Left lung (tissue), 10 donors: Measurements from ENCODE around the gene GET4. TPM values are rescaled to one million over a fixed set of nuclear protein-coding genes. Genes with fewer than 3 reads are reported as not detected.
"Not testable (repeated sequence)": the region's sequence is repeated elsewhere in the genome, so short reads cannot be mapped to it uniquely, and the experiment has no call there.

Source experiments
- ATAC-seq: fragments of 200-7000 bp; cut with Tn5 transposase; one replicate; pipeline ENCODE4 v1.9.1; 2020; ENCODE audit warnings: moderate library complexity
- DNase-seq, 4 donors: peaks; one replicate each; pipeline ENCODE4 v3.0.0-alpha.2; 2013 to 2020
- H3K27ac ChIP-seq, 2 donors: fragments of 200-600 bp; sonication (generic) in 1 of 2; one replicate each; pipeline versions ENCODE4 v1.5.0 to v1.8.0; 2020 to 2021
- H3K27me3 ChIP-seq, 2 donors: fragments of 200-600 bp; sonication (generic) in 1 of 2; one replicate each; pipeline versions ENCODE4 v1.5.0 to v1.8.0; 2020 to 2021
- H3K36me3 ChIP-seq, 2 donors: fragments of 200-600 bp; sonication (generic) in 1 of 2; one replicate each; pipeline versions ENCODE4 v1.5.0 to v1.8.0; 2020 to 2021
- H3K4me1 ChIP-seq, 2 donors: fragments of 200-600 bp; one replicate each; pipeline ENCODE4 v1.8.0; 2021
- H3K4me3 ChIP-seq, 2 donors: fragments of 200-600 bp; sonication (generic) in 1 of 2; one replicate each; pipeline versions ENCODE4 v1.5.0 to v1.8.0; 2020 to 2021; ENCODE audit warnings: mild to moderate bottlenecking in 1 of 2
- H3K9me3 ChIP-seq, 2 donors: fragments of 200-600 bp; sonication (generic) in 1 of 2; one replicate each; pipeline versions ENCODE4 v1.5.0 to v1.8.0; 2020 to 2021
- CTCF ChIP-seq, 2 donors: fragments of 200-600 bp; sonication (generic) in 1 of 2; IDR thresholded peaks; one replicate each; pipeline versions ENCODE4 v1.5.0 to v1.8.0; 2021; ENCODE audit warnings: antibody characterized with exemption in 2 of 2
- intact Hi-C, 2 donors: fragments of 100-400 bp; cut with DNase I; formaldehyde crosslinking; loops; one replicate each; pipeline versions ENCODE4 v1.11.2 to v1.14.2; 2022
- polyA plus RNA-seq, 6 donors: library from polyadenylated mRNA; unstranded; fragments of 120-200 nt; gene quantifications; one replicate each; pipeline ENCODE4 v1.2.1, GENCODE V29; 2013; ENCODE audit not compliant: insufficient read length in 6 of 6
- total RNA-seq, 2 donors: library from RNA; stranded (reverse); fragmentation: NEBNext Ultra II Directional; extraction: Animal tissue kit (Norgen Biotek cat#: 25700); gene quantifications; one replicate each; pipeline ENCODE4 v1.2.1, GENCODE V29; 2021
- donor health status: DM: no; HTN: yes; CAD: no.
- donor health status: DM: no; HTN: no; CAD: no.

Gene GET4
- total and polyA plus RNA-seq, 8 donors = 25.0 to 39.0 (median 31.1) TPM

- Histone ChIP-seq H3K36me3 (peaks cover 0 to 5% of the 10 kb centered on the region in 2 donors), H3K4me1 (peaks cover 0 to 43% of the 10 kb centered on the region in 2 donors), H3K27me3 (peaks cover 0 to 9% of the 10 kb centered on the region in 2 donors), H3K27ac (no peak overlapping the region), H3K9me3 (no peaks in the 10 kb centered on the region), H3K4me3 (no peak overlapping the region)
- intact Hi-C loops = no loop called here
- no peak for ATAC-seq
- no peak for TF ChIP-seq CTCF (IDR thresholded peaks at IDR 0.05)
- DNase-seq = peak in 1 of 4 donors; percentile 58
Observed at GRCh38 chr7:921071-921461, 44.7 kb downstream of the GET4 start.

GRCh38 chr7:921581-922333 lies 45.4 kb downstream of the GET4 start:
- no peak overlapping the region for H3K27ac ChIP-seq
- peaks cover 0 to 9% of the 10 kb centered on the region in 2 donors for H3K27me3 ChIP-seq
- no peaks in the 10 kb centered on the region for H3K9me3 ChIP-seq
- no peak overlapping the region for H3K4me3 ChIP-seq
- ATAC-seq (no peak), DNase-seq (peak in 2 of 4 donors; percentile 30 to 64)
- TF ChIP-seq CTCF (IDR thresholded peaks at IDR 0.05) = no peak
- H3K36me3 ChIP-seq = peaks cover 0 to 5% of the 10 kb centered on the region in 2 donors
- peaks cover 0 to 39% of the 10 kb centered on the region in 2 donors for H3K4me1 ChIP-seq
- intact Hi-C loops = no loop called here

GRCh38 chr7:922334-923107 lies 46.2 kb downstream of the GET4 start:
- Histone ChIP-seq H3K27ac (peak overlapping the region in 1 of 2 donors; percentile 84), H3K27me3 (peaks cover 0 to 9% of the 10 kb centered on the region in 2 donors), H3K9me3 (no peaks in the 10 kb centered on the region), H3K36me3 (peaks cover 0 to 5% of the 10 kb centered on the region in 2 donors), H3K4me3 (no peak overlapping the region), H3K4me1 (peaks cover 0 to 44% of the 10 kb centered on the region in 2 donors)
- DNase-seq (peak in 2 of 4 donors; percentile 28 to 66), ATAC-seq (no peak)
- TF ChIP-seq CTCF (IDR thresholded peaks at IDR 0.05) = no peak
- intact Hi-C loops = no loop called here

- ATAC-seq = peak; percentile 77
- TF ChIP-seq CTCF (IDR thresholded peaks at IDR 0.05) = no peak
- DNase-seq = peak in 3 of 4 donors; percentile 55 to 89 (median 86)
- Histone ChIP-seq H3K9me3 (no peaks in the 10 kb centered on the region), H3K27me3 (peaks cover 0 to 9% of the 10 kb centered on the region in 2 donors), H3K4me1 (peaks cover 0 to 52% of the 10 kb centered on the region in 2 donors), H3K27ac (peak overlapping the region; percentile 53 to 84), H3K36me3 (peaks cover 0 to 5% of the 10 kb centered on the region in 2 donors), H3K4me3 (no peak overlapping the region)
- intact Hi-C loops = no loop called here
Observed at GRCh38 chr7:923108-924041, 47.0 kb downstream of the GET4 start.

- H3K27ac ChIP-seq, H3K9me3 ChIP-seq, H3K27me3 ChIP-seq, H3K36me3 ChIP-seq, H3K4me3 ChIP-seq, intact Hi-C loops, ATAC-seq: not testable (repeated sequence)
- DNase-seq = peak in 2 of 4 donors; percentile 32 to 65
- H3K4me1 ChIP-seq = peaks cover 0 to 59% of the 10 kb centered on the region in 2 donors
Observed at GRCh38 chr7:924042-924441, 47.7 kb downstream of the GET4 start.
